A549 (cell line): ENCODE measurements around the gene METTL18.

Experiments
- BCL3 ChIP-seq: fragments of >200 bp; sonication (Bioruptor Twin); formaldehyde crosslinking; IDR thresholded peaks from 3 replicates; pipeline ENCODE4 v1.6.1; 2016
- CEBPB ChIP-seq, 2 experiments: fragments of >200 bp in 1 of 2; sonication (Bioruptor Twin) in 1 of 2; formaldehyde crosslinking in 1 of 2; IDR thresholded peaks; 2 replicates each; pipeline ENCODE4 v1.6.1; 2012 to 2016
- CTCF ChIP-seq: fragments of >200 bp; sonication (Bioruptor Twin); formaldehyde crosslinking; IDR thresholded peaks from 3 replicates; pipeline ENCODE4 v1.5.1; 2016
- POLR2A ChIP-seq: IDR thresholded peaks from 2 replicates; pipeline ENCODE4 v1.6.1; 2012; ENCODE audit warnings: mild to moderate bottlenecking, low read length
- REST ChIP-seq: fragments of 200-600 bp; sonication (generic); IDR thresholded peaks from 2 replicates; pipeline ENCODE4 v1.6.1; 2016; ENCODE audit warnings: antibody characterized with exemption, mild to moderate bottlenecking, moderate library complexity

DNA sequence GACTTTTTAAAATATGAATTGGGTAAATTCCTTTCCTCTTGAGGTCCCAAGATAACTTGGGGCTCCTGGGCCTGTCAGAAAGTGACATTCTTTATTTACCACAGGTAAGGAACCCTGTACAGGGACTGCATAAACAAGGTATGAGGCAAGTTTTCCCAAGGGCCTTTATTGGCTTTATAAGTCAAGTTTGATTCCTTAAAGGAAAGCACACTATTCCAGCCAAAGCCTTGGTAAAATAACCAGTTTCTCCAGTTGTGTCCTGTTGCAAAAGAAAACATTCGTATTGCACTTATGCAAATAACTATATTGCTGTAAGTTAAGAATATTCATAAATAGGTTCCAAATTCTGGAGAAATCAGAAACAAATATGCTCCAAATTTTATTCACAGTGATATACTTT lies 21.9 kb upstream of the METTL18 start:
- TF ChIP-seq POLR2A (no peak), CTCF (no peak), CEBPB (IDR thresholded peaks at IDR 0.05) (no peak), BCL3 (no peak), REST (no peak)
